ENCODE data around the gene SLC16A7.

DNA sequence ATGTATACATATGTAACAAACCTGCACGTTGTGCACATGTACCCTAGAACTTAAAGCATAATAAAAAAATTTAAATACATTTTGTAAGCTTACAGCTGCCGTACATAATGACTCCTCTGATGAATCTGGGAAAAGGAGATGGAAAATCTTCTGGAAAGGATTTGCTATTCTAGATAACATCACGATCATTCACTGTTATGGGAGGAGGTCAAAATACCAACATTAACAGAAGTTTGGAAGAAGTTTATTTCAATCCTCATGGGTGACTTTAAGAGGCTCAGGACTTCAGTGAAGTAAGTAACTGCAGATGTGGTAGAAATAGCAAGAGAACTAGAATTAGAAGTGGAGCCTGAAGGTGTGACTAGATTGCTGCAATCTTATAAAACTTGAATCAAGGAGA lies 172.2 kb downstream of the SLC16A7 start:
- TF ChIP-seq BACH2 (CRISPR knock-in tag; IDR thresholded peaks at IDR 0.05; ENCODE audit: borderline replicate concordance) = no peak
- TF ChIP-seq, protein P1, sequence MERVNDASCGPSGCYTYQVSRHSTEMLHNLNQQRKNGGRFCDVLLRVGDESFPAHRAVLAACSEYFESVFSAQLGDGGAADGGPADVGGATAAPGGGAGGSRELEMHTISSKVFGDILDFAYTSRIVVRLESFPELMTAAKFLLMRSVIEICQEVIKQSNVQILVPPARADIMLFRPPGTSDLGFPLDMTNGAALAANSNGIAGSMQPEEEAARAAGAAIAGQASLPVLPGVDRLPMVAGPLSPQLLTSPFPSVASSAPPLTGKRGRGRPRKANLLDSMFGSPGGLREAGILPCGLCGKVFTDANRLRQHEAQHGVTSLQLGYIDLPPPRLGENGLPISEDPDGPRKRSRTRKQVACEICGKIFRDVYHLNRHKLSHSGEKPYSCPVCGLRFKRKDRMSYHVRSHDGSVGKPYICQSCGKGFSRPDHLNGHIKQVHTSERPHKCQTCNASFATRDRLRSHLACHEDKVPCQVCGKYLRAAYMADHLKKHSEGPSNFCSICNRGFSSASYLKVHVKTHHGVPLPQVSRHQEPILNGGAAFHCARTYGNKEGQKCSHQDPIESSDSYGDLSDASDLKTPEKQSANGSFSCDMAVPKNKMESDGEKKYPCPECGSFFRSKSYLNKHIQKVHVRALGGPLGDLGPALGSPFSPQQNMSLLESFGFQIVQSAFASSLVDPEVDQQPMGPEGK (CRISPR knock-in tag; IDR thresholded peaks at IDR 0.05; ENCODE audit: borderline replicate concordance) = no peak
- TF ChIP-seq PPARA (CRISPR knock-in tag; IDR thresholded peaks at IDR 0.05; ENCODE audit: borderline replicate concordance) = no peak
- TF ChIP-seq ZNF70 (CRISPR knock-in tag; IDR thresholded peaks at IDR 0.05) = no peak
- TF ChIP-seq, protein P2, sequence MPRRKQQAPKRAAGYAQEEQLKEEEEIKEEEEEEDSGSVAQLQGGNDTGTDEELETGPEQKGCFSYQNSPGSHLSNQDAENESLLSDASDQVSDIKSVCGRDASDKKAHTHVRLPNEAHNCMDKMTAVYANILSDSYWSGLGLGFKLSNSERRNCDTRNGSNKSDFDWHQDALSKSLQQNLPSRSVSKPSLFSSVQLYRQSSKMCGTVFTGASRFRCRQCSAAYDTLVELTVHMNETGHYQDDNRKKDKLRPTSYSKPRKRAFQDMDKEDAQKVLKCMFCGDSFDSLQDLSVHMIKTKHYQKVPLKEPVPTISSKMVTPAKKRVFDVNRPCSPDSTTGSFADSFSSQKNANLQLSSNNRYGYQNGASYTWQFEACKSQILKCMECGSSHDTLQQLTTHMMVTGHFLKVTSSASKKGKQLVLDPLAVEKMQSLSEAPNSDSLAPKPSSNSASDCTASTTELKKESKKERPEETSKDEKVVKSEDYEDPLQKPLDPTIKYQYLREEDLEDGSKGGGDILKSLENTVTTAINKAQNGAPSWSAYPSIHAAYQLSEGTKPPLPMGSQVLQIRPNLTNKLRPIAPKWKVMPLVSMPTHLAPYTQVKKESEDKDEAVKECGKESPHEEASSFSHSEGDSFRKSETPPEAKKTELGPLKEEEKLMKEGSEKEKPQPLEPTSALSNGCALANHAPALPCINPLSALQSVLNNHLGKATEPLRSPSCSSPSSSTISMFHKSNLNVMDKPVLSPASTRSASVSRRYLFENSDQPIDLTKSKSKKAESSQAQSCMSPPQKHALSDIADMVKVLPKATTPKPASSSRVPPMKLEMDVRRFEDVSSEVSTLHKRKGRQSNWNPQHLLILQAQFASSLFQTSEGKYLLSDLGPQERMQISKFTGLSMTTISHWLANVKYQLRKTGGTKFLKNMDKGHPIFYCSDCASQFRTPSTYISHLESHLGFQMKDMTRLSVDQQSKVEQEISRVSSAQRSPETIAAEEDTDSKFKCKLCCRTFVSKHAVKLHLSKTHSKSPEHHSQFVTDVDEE (CRISPR knock-in tag; IDR thresholded peaks at IDR 0.05) = no peak
- TF ChIP-seq RARB (CRISPR knock-in tag; IDR thresholded peaks at IDR 0.05) = no peak
